Activated CD8-positive, alpha-beta memory T cell treated with anti-CD3 and anti-CD28 coated beads, Interleukin-2, amount 50 U/mL, for 1 hour (primary cell): ENCODE results near the gene TSR3.

Experiments
- DNase-seq: peaks from one replicate; pipeline ENCODE4 v3.0.0-alpha.2; 2020; ENCODE audit errors: extremely low read depth

The TSR3 gene

DNA sequence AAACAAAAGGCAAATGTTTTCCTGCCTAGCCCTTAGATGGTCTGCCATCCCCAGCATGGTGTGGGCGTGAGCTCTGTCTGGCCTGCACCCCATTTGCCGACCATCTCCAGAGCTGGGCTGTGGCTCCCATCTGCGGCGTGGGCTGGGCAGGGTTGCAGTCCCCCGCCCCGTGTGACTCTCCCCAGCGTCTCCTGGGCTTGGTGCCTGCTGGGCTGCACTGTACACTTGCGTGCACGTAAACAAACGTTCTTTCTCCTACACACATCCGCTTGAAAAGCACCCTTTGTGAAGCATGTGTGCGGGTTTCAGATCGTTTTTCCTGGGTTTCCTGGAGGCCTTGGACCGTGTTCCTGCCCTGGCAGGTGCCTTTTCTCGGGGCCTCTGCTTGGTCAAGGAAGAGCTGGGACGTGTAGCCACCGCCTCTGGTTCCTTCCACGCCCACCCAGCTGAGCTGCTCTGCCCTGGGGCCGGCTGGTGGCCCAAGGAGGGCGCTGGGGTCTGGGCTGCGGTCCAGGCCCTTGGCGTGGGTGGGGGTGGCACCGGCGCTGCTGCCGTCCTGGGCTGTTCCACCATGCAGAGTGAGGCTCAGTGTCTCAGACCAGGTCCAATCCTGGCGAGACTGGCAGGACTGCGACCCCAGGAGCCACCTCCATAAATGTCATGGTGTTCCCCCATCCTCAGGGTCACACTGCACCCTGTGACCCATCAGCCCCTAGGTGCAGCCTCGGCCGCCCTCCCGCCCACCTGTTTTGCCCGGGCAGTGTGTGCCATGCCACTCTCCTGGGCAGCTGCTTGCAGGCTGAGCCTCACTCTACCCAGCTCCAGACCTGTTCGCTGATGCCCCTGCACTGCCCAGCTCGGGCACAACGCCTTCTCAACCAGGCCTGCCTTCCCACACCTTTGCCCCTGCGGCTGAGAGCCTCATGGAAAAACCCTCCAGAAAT lies 28.1 kb downstream of the TSR3 start:
- DNase-seq = no peak

DNA sequence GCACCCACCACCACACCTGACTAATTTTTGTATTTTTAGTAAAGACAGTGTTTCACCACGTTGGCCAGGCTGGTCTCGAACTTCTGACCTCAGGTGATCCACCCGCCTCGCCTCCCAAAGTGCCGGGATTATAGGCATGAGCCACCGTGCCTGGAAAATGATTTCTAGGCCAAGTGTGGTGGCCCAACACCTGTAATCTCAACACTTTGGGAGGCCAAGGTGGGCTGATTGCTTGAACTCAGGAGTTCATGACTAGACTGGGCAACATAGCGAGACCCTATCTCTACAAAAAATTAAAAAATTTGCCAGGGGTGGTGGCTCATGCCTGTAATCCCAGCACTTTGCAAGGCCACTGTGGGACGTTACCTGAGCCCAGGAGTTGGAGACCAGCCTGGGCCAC lies 29.3 kb downstream of the TSR3 start:
- no peak for DNase-seq

DNA sequence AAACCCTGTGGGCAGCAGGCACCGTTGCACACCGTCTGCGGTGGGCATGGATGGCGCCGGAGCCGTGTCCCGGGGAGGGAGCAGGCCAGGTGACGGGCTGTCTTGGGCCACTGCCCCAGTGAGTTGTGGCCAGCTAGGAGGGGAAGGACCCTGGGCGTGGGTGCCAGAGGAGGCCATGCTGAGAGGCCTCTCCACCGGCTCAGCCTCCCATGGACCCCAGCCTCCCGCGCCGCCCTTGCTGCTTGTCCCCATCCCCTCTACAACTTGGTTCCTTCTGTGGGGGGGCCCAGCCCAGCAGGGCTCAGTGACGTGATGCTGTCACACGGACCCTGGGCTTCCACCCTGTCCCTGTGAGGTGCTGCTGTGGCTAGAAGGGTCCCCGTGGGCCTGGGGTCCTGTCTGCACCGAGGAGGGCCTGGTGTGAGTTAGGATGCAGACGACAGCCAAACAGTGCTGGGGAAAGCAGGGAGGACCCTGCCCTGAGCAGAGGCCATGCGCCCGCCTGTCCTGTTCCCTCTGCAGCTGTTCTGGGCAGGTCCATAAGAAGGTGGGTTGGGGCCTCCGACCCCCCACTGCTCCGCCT lies 30.9 kb downstream of the TSR3 start:
- no peak for DNase-seq

DNA sequence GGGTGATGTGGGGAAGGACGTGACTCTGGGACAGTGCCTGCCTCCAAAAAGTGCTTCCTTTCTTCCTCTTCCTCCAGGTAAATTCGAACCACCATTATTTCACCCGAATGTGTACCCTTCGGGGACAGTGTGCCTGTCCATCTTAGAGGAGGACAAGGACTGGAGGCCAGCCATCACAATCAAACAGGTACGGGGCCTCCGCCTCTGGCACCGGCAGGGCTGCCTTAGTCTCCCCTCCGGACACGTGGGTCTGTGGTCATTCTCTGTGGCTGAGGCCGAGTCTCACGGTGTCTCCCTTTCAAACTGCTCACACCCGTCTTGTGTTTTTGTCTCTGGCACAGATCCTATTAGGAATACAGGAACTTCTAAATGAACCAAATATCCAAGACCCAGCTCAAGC lies 31.6 kb downstream of the TSR3 start:
- DNase-seq = no peak

DNA sequence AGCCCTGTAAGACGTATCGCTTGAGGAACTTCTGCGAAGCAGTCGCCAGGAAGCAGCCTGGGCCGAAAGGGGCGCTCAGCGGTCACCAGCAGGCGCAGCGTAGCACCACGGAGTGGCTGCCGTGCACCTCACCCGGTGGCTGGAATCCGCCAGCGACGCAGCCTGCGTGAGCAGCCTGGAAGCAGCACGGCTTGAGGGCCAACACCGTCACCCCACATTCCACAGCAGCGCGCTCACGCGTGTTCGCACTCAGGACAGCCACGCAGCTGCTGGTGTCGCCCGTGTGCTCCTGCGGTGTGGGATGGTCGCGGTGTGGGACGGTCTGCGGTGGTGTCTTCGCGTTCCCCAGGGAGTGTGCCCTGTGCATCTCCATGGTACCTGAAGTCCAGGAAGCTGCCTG lies 32.6 kb downstream of the TSR3 start:
- DNase-seq = no peak

DNA sequence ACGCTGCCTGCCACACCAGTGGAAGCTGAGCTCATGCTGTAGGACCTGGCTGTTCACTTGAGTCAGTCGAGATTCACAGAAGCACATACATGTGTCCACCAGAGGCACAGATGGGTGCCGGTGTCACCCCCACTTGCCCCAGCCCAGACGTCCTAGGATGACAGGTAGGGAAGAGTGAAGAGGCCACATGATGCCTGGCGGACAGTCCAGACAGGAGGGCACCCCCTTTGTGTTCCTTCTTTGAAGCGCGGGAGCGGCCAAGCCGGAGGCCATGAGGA lies 33.5 kb downstream of the TSR3 start:
- no peak for DNase-seq

DNA sequence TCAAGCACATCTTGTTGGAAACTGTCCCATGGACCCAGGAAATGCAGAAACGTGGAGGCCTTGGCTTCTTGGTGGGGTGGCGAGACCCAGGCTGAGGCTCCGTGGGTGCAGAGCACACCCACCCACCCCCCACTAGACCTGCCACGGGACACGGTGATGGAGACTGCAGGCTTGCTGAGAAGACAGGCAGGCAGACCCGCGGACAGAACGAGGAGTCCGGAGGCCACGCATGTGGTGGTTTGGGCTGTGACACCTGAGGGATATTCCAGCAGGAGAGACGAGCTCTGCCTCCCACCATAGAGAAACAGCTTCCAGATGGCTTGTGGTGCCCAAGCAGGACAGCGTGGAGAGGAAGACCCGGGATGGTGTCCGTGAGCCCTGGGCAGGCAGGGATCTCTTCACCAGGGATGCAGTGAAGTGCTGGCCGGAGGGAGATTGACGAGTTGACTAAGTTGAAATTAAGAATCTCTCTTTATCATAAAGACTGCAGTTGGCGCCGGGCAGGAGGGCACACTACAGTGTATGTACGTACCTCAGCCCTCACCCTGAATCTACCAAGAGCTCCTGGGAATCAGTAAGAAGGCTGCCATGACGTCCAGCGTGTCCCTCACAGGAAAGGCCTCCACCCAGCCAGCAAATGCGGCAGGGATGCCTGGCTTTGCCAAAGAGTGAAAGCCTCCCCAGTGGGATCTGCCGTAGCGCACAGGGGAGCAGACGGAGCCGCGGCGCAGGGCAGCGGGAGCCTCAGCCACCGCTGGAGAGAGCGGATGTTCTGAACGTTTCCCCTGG lies 34.0 kb downstream of the TSR3 start:
- no peak for DNase-seq

DNA sequence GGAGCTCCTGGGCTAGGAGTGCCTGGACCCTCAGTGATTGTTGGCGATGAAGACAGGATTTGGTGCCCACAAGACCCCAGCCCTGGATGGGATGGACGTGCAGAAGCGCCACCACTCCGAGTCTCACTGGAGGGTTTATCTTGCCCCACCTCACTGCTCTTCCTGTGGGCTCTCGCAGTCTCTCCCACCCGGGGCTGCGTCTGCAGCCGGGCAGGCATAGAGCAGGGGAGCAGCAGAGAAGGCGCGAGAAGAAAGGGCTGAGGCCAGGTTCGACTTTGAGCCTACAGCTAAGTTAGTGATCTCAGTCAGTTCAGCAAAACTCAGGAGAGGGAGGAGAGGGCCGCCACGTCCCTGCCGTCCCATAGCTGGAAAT lies 35.7 kb downstream of the TSR3 start:
- DNase-seq = no peak

DNA sequence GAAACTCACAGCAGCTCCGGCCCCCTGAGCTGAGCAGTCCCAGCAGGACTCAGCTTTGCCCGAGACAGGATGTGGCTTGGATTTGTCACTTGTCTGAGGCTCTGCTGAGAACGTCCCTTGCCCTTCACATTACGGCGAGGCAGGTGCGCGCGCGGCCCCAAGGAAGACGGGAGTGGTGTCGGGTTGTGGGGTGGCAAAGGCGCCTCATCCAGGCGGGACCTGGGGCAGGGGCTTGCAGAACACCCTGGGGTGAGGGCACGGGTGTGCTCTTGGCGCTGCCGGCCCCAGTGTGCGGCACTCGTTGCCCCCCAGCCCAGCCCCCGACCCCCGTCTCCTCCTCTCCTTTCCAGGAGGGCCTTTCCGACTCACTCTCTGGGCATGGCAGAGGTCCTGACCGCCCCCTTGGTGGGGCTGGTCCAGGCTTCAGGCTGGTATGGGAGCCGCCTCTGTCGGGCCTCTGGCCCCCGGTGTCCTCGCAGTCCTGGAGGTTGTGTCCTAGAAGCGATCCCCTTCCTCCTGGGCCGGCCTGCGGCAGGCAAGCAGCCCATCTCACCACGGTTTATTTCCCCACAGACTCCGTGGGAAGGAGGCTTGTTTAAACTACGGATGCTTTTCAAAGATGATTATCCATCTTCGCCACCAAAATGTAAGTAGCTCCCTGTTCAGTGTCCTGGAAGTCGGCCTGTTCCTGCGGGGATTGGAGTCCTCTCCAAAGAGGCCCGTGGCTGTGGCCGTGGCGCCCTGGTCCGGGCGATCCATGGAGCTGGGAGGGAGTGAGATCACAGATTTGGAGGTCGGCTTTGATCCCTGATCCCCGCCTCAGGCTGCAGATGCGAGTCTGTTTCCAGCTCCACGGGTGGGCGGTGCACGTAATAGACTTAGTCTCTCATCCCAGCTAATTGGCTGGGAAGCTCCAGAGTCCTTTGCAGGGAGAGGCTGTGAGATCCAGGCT lies 36.3 kb downstream of the TSR3 start:
- no peak for DNase-seq

DNA sequence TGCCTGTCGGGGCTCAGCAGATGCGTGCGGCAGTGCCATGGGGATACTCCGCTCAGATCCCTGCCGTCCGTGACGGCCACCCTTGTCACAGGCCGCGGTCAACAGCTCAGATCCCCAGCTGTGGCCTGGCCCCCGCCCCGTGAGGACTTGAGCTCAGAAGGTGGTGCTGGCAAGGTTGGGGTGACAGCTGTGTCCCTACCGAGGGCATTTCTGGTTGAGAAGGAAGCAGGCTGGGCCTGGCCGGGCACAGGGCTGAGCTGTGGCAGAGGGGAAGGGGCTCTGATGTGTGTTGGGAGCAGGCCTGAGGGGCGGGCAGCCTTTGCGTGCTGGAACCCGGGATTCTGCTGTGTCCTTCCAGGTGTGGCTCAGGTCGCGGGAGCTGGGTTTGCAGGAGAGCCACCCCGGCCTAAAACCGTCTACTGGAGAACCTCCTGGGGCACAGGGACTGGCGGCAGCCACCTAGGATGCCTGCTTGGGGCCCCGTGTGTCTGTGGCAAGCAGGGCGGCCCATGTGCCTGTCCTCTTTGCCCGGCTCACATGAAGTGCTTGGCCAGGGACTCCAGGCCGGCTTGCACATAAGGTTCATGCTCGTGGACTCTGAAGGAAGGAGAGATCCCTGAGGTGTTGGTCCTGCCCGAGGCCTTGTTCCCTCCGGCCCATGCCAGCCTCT lies 37.1 kb downstream of the TSR3 start:
- DNase-seq = no peak

DNA sequence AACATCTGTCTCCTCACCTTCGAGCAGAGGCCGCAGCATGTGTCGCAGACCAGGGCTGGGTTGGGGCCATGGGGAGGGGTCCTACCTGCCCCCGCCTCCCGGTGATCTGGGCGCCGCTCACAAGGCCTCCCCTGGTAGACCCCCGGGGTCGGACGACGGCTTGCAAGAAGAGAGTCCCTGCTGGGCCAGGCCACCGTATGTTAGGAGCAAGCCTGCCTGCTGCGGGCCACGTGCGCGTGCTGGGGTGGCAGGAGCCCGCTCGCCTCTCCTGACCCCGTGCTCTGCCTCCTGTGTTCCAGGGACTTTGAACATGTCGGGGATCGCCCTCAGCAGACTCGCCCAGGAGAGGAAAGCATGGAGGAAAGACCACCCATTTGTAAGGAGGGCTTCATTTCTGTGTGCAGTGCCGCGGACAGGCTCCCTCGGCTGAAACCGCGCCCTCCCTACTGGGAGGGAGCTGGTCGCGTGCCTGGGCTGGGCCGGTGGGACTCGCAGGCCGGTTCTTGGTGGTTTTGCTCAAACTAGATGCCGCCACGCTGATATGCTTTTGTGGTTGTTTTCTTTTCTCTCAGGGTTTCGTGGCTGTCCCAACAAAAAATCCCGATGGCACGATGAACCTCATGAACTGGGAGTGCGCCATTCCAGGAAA lies 37.8 kb downstream of the TSR3 start:
- no peak for DNase-seq

DNA sequence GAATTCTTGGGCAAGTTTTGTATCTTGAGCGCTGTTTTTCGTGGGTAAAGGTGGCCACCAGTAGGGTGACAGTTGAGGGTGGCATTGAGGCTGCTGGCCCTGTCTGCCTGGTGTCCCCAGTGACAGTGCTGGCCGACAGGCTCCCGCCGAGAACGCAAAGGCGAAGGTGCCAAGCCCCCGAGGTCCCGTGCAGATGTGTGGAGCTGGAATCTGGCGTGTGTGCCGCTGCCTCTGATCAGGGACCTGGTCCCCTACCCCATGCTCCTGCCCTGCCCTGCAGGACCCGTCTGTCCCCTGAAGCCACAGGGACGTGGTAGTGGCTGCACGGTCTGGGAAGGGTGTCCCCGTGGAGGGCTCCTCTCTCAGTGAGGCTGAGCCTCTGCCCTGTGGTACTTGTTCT lies 38.8 kb downstream of the TSR3 start:
- DNase-seq = no peak

DNA sequence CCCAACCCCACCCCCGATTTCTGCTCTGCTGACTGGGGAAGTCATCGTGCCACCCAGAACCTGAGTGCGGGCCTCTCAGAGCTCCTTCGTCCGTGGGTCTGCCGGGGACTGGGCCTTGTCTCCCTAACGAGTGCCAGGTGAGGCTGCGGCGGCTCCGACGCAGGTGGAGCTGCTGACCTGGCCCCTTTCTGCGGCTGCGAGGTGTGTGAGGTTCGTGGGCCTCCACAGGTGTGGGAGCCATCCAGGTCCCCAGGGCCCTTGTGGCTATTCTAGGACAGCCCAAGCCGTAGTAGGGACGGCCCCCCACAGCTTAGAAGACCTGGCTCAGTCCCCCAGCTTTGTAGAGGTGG lies 39.2 kb downstream of the TSR3 start:
- no peak for DNase-seq

DNA sequence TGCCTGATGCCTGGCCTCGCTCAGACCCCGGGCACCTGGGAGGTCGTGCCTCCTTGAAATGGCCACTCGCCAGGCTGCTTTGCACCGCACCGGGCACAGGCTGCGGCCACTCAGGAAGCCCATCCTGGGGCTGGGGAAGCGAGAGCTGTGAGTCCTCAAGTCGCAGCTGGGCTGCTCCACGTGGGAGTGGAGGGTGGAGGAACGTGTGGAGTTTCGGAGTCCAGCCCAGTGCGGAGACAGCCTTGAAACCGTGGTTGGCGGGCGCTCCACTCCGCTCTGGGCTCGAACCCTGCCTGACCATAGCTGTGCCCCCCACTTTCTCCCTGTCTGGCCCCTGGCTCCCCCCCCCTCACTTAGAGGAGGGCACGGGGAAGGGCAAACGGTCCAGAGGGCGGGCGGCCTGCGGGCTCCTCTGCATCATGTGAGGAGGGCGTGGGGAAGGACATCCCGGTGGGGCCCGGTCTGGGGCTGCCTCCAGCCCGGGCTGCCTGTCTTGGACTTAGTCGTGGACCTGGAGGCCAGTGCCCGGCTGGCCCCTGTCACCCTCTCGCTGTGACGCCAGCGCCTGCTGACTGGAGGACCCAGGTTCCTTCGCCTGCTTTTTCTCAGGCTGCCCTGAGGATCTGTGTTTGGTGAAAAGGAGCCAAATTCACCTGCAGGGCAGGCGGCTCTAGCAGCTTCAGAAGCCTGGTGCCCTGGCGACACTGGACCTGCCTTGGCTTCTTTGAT lies 39.8 kb downstream of the TSR3 start:
- no peak for DNase-seq

DNA sequence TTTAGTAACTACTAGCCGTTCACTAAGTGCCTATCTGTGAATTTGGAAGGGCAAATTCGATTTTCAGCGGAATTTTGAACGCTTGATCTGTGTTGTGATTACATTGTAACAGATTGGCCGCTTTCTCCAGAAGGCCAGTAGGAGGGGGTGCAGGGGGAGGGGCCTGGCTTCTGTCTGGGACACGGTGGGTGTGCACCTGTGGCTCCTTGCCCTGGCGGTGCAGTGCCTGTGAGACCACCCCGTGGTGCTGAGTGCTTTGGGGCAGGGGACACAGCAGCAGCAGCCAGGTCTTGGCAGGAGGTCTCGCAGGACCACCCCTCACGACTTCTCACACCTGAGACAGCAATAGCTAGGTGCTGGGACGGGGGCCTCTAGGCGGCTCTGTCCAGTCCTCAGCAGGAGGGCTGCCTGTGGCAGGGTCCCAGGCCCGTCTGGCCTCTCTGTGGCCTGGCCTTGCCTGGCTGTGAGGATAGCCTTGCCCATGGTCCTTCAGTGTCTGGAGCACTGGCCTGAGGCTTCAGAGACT lies 40.4 kb downstream of the TSR3 start:
- no peak for DNase-seq

DNA sequence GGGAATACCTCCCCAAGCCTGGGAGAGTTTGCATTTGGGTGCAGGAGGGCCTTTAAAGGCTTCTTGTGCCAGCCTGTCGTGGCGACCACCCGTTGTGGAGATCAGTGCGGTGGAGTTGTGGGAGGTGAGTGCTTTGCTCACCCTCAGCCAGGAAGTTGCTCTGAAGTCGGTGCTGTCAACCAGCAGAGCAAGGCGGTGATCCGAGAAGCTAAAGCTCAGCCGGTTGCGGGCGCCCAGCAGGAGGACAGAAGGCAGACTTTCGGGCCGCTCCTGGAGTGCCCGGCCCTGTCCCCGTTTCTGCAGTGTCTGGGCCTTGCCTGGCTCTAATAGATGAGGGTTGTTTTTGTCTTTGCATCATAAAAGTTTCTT lies 40.9 kb downstream of the TSR3 start:
- DNase-seq = no peak

DNA sequence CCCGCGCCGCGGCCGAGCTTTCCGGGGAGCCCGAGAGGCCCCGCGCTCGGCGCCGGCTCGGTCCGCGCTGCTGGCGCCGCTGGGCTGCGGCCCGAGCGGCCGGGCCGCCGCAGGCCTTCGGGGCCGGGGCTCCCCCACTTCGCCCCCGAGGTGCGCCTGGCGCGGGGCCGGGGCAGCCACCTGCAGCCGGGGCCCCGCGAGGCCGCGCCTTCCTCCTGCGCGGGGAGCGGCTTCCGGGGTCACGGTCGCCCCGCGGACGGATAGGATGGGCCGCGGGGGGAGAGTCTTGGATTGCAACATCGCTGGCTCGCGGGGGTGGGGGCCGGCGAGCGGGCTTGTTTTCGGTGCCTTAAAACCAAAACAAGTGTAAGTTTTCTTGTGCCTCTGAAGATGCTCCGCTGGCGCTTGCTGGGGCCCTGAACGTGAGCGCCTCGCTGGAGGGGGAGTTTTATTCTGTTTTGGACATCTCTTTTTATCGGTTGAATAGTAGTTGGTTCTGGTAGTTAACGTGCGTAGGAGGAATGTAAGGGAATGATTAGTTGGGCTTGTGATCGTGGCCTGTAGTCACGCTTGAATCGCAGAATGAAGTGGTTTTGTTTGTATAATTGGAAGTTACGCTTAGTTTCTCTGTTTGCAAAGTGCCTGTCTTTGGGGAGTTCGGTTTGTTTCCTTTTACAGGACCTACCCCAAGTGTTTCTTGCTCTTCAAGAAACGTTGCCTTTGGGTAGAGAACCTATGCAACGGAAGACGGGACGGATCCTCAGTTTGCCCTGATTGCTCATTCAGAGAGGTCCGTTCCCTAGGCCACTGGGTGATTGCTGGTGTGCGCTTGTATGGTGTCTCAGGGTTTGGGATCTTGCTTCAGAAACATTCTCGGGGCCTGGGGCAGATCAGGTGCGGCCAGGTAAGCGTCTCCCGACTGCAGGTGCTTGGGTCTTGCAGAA lies 41.5 kb downstream of the TSR3 start:
- no peak for DNase-seq

DNA sequence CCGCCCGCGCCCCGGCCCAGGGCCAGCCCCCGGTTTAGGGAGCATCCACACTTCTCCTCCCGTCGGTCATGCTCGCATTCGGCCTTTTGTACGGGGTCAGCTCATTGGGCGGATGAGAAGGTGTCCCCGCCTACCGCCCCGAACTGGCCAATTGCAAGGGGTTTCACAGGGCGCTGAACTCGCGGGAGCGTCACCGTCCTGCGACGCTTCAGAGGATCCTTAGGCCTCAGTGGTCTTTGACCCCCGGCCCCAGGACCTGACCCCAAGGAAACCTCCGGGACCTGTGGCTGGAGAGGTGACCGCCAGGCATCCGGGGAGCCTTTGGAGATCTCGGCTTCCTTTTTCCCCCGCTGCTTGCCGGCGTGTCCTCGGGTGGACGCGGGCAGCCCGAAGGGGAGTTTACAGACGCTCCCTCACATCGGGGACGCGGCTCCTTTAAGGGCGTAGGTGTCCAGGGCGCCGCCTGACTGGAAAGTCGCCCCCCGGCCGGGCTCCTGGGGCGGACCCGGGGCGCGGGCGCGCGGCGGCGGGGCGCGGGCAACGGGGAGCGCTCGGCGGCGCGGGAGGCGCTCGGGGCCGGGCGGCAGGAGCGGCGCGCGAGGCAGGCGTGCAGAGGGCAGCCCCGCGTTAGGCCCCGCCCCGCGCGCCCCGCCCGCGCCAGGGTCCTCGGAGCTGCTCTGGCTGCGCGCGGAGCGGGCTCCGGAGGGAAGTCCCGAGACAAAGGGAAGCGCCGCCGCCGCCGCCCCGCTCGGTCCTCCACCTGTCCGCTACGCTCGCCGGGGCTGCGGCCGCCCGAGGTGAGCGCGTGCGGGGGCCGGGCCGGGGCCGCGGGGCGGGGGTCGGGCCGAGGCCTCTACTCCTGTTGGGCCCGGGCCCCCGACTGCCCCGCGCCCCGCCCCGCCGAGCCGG lies 42.4 kb downstream of the TSR3 start, which contains the start of gene UBE2I:
UBE2I (plus strand) TSS at position 660 of the 909 bp plus-strand sequence. CDS start 4,395 bp downstream, outside the sequence.
- DNase-seq = peak; percentile 93
